GM18507 (cell line): ENCODE results near the gene MOV10L1.
"Not testable (repeated sequence)": the region's sequence is repeated elsewhere in the genome, so short reads cannot be mapped to it uniquely, and the experiment has no call there.

ENCODE experiments used
- DNase-seq: peaks from one replicate; pipeline ENCODE4 v3.0.0; 2011; ENCODE audit warnings: low read depth; ENCODE audit not compliant: insufficient read length; ENCODE audit errors: extremely low spot score
- FAIRE-seq: peaks from 2 replicates; lab custom pipeline; 2011; peaks lifted over from hg19 to GRCh38; lab: Jason Lieb, UNC

The MOV10L1 gene

DNA sequence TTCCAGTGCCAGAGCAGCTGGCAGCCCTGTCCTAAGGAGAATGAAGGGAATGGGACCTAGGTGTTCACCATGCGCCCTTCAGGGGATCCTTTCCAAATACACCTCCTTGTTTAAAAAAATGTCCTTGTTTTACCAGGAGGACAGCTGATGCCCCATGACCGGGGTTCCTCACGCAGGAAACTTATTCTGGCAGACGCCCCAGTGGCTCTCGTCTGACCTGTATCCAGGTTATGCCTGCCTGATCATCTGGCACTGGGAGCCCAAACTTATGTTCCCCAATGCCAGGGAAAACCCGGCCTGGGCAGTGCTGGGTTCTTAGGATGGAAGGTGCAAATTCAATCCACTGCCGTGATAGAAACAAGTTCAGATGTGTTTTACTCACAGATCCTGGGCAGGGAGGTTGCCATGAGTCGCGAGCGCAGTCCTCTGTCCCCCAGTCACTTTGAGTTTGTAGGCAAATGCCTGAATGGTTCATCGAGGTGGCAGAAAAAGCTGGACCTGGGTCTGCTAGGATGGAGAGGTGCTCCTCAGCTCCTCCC lies 31.5 kb downstream of the MOV10L1 start:
- no peak for DNase-seq
- no peak for FAIRE-seq

DNA sequence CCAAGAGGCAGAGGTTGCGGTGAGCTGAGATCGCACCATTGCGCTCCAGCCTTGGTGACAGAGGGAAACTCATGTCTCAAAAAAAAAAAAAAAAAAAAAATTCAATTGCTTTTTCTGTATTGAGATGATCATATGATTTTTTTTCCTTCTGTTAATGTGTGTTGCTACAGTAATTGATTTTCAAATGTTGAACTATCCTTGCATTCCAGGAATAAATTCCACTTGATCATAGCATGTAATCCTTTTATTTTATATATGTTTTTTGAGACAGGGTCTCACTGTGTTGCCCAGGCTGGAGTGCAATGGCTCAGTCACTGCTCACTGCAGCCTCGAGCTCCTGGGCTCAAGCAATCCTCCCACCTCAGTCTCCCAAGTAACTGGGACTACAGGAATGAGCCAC lies 33.3 kb downstream of the MOV10L1 start:
- DNase-seq (no peak), FAIRE-seq (no peak)

- DNase-seq (no peak), FAIRE-seq (no peak)
Measured at GRCh38 chr22:50125029-50125428, 35.2 kb downstream of the MOV10L1 start.

GRCh38 chr22:50129121-50129736 lies 39.4 kb downstream of the MOV10L1 start:
- no peak for FAIRE-seq
- no peak for DNase-seq

GRCh38 chr22:50131894-50132293 lies 42.1 kb downstream of the MOV10L1 start:
- FAIRE-seq (no peak), DNase-seq (no peak)

DNA sequence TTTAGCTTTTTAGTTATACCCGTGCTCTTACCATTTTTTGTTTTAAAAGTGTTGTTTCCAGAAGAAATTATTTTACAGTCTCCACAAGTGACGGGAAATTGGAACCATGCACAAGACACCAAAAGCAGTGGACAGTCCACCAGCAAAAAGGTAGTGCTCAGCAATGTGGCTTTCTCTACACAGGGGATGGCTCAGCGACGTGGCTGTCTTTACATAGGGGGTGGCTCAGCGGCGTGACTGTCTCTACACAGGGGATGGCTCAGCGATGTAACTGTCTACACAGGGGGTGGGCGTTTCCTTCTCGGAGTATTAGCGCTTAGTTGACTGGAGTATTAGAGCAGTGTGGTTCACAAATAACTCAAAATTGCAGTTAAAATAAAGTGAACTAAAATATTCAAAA lies 44.7 kb downstream of the MOV10L1 start:
- no peak for FAIRE-seq

GRCh38 chr22:50136581-50137015 lies 46.8 kb downstream of the MOV10L1 start:
- FAIRE-seq (no peak), DNase-seq (no peak)

More for the DNA sequence above, 44.7 kb downstream of the MOV10L1 start:
- no peak for DNase-seq

GRCh38 chr22:50137277-50137676 lies 47.5 kb downstream of the MOV10L1 start:
- FAIRE-seq: not testable (repeated sequence)

GRCh38 chr22:50138041-50138440 lies 48.2 kb downstream of the MOV10L1 start:
- FAIRE-seq (no peak), DNase-seq (no peak)

More at GRCh38 chr22:50137277-50137676, 47.5 kb downstream of the MOV10L1 start:
- not testable (repeated sequence) for DNase-seq

GRCh38 chr22:50138988-50139387 lies 49.2 kb downstream of the MOV10L1 start:
- FAIRE-seq: no peak
- DNase-seq: no peak

DNA sequence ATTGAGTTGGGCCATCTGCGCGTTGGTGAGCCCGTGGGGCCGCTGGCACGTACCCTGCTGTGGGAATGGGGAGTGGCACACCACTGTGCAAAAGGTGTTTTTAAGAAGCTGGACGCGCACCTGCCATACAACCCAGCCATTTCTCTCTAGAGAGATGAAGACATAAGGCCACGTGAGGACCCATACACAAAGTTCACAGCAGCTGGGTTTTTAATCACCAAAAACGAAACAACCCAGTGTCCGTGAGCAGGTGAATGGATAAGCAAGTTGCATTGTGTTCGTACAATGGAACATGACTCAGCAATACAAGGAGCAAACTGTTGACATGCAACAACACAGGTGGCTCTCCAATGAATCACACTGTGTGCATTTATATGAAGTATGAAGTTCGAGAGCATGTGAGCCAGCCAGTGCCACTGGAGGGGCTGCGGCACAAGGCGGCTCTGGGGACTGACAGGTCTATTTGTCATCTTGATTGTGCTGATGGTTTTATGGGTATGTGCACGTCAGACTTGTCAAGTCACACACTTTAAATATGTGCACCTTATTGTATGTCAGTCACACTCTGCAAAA lies 50.1 kb downstream of the MOV10L1 start:
- FAIRE-seq: no peak
- no peak for DNase-seq

DNA sequence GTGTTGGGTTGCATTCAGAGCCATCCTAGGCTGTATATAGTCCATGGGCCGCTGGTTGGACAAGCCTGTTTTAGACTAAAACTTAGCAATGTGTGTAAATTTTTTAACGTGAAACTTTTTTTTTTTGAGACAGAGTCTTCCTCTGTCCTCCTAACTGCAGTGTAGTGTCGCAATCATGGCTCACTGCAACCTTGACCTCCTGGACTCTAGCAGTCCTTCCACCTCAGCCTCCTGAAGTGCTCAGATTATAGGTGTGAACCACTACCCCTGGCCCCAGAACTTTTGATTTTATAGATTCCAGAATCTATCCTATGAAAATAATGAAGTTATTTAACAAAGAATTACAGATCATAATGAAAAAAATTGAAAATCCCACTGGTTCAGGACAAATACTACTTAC lies 50.8 kb downstream of the MOV10L1 start:
- DNase-seq (no peak), FAIRE-seq (no peak)

- FAIRE-seq (no peak), DNase-seq (no peak)
Measured at GRCh38 chr22:50141462-50141861, 51.7 kb downstream of the MOV10L1 start.

GRCh38 chr22:50141891-50142363 lies 52.1 kb downstream of the MOV10L1 start:
- FAIRE-seq (no peak), DNase-seq (no peak)

DNA sequence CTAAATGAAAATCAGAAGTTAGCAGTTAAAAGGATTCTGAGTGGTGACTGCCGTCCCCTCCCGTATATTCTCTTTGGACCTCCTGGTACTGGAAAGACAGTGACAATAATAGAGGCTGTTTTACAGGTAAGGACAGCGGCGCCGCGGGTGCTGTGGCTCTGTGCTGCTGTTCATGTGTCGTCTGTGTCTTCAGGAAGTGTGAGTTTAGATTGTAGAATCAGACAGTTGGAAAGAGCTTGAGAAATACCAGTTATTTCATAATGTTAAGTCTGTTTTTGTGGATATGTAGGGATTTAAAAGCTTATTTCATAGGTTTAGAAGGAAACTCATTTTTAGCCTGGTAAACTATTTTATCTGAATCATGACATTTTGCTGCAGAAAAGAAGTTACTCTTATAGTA lies 53.3 kb downstream of the MOV10L1 start:
- no peak for FAIRE-seq
- DNase-seq: no peak

- FAIRE-seq: no peak
- DNase-seq: no peak
Measured at GRCh38 chr22:50144005-50144614, 54.3 kb downstream of the MOV10L1 start.

DNA sequence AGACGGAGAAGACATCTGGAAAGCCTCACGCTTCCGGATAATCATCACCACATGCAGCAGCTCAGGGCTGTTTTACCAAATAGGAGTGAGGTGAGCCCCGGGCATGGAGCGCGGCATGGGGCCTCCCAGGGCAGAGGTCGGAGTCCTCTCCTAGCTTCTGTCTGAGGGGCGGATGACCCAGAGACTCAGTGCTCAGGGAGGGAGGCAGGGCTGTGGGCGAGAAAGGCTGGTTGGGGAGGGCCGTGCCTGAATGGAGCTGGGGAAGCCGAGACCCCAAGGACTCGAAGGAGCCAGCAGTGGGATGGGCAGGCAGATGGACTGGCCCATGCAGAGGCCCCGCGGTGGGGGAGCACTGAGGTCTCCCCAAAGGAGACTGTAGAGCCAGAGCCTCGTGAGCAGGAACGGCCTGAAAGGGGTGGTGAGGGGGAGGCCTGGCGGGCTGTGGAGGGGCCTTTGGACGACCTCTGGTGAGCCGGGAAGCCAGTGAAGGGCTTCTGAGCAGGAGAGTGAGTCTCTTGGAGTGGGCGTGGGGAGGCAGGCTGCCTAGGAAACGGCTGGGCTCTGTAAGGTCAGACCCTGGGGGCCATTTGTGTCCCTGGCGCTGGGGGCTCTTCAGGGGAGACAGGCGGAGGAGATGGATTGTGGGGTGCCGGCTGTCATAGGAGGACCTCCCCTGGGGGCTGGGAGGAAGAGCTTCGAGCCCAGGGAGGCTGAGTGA lies 56.1 kb downstream of the MOV10L1 start:
- DNase-seq (no peak), FAIRE-seq (no peak)

DNA sequence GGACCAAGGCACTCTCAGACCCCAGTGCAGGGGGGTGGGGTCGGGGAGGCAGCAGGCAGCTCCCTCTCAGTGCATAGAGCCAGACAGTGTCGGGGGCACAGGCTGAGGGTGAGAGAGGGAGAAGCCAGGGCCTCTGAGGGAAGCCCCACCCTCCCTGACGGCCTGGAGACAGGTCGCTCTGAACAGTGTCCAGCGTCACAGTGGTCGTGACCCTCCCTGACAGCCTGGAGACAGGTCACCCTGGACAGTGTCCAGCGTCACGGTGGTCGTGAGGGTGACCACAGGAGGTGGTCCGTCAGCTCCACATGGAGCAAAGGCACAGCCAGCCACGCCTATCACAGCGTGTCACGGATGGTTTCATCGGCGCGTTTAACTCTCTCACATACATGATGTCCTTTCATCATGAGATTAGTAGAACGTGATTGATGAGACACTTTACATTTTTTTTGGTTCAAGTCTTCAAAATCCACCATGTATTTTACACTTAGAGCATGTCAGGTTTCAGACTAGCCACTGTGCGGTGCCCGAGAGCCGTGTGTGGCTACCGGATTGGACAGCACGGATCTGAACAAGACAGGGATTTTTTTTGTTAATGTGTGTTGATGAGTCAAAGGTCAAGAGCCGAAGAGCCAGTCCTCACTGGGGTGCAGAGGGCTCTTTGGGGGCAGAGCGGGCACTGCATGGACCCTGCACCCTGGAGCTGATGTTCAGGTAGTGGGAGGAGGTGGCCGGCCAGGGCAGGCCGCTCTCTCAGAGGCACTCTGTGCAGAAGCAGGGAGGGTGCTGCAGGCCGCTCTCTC lies 56.8 kb downstream of the MOV10L1 start:
- FAIRE-seq (no peak), DNase-seq (no peak)
